AG10803 (cell line): ENCODE results near the gene ENTREP1.

ENCODE experiments used
- DNase-seq: peaks from one replicate; pipeline ENCODE4 v3.0.0; 2010; ENCODE audit warnings: low read depth
- H3K4me3 ChIP-seq: 2 replicates; pipeline ENCODE4 v1.5.1; 2011; ENCODE audit warnings: mild to moderate bottlenecking, low read length, control low read depth
- TF ChIP-seq, protein P1 (sequence below): conservative IDR thresholded peaks from 2 replicates; pipeline ENCODE4 v1.5.1; 2011; ENCODE audit warnings: mild to moderate bottlenecking, low read length, control low read depth, inconsistent platforms

Gene ENTREP1

DNA sequence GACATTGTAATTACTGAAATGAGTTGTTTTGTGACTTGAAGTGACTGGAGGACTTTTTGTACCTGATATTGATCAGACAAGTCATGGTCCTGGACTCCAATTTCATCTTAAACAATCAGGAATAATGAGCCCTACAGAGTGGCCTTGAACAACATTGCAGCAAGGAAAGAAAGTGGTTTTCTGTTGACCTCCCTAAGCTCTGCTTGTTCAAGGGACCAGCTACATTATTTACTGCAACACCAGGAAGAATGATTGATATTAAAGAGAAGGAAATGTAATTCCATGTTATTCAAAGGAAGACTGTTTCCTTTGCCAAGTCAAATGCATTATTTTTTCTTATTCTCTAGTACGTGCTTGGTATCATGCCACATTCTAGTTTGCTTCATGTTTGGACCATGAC is 22.6 kb downstream of the ENTREP1 start:
- DNase-seq: no peak
- TF ChIP-seq, protein P1, sequence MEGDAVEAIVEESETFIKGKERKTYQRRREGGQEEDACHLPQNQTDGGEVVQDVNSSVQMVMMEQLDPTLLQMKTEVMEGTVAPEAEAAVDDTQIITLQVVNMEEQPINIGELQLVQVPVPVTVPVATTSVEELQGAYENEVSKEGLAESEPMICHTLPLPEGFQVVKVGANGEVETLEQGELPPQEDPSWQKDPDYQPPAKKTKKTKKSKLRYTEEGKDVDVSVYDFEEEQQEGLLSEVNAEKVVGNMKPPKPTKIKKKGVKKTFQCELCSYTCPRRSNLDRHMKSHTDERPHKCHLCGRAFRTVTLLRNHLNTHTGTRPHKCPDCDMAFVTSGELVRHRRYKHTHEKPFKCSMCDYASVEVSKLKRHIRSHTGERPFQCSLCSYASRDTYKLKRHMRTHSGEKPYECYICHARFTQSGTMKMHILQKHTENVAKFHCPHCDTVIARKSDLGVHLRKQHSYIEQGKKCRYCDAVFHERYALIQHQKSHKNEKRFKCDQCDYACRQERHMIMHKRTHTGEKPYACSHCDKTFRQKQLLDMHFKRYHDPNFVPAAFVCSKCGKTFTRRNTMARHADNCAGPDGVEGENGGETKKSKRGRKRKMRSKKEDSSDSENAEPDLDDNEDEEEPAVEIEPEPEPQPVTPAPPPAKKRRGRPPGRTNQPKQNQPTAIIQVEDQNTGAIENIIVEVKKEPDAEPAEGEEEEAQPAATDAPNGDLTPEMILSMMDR: no peak
- H3K4me3 ChIP-seq: no peak overlapping the region

- H3K4me3 ChIP-seq: no peak overlapping the region
- TF ChIP-seq, protein P1: no peak
- no peak for DNase-seq
Measured at GRCh38 chr9:69351227-69351626, 26.2 kb downstream of the ENTREP1 start.

- TF ChIP-seq, protein P1: no peak
- no peak for DNase-seq
- no peak overlapping the region for H3K4me3 ChIP-seq
Measured at GRCh38 chr9:69355232-69355631, 30.2 kb downstream of the ENTREP1 start.

- no peak overlapping the region for H3K4me3 ChIP-seq
- DNase-seq: no peak
- TF ChIP-seq, protein P1: no peak
Measured at GRCh38 chr9:69357030-69357775, 32.2 kb downstream of the ENTREP1 start.

DNA sequence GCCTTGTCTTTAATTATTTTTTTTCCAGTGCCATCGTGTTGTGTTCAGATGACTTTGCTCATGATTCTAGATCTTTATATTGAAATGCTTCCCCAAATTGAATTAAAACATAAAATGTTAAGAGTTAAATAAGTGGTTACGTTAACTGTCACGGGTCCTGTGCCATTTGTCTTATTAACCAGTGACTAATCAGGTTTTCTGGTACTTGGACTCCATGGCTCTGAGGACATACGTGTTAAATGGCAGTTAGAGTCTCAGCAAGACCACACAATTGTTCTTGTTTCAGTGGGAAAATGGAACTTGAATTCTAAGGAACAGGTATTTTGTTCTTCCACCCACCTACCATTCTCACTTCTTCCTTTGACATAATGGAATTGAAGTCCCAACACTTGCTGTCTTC is 32.8 kb downstream of the ENTREP1 start:
- H3K4me3 ChIP-seq: no peak overlapping the region
- no peak for DNase-seq
- TF ChIP-seq, protein P1: no peak

- no peak overlapping the region for H3K4me3 ChIP-seq
- DNase-seq: no peak
- TF ChIP-seq, protein P1: no peak
Measured at GRCh38 chr9:69363191-69363590, 38.2 kb downstream of the ENTREP1 start.

- H3K4me3 ChIP-seq: no peak overlapping the region
- no peak for DNase-seq
- TF ChIP-seq, protein P1: no peak
Measured at GRCh38 chr9:69364510-69365150, 39.6 kb downstream of the ENTREP1 start.
